Islet precursor cell (in vitro differentiated cells): ENCODE results near the gene TRAPPC13.

Experiments
- DNase-seq: peaks from one replicate; pipeline ENCODE4 v3.0.0-alpha.2; 2018

TRAPPC13 gene

DNA sequence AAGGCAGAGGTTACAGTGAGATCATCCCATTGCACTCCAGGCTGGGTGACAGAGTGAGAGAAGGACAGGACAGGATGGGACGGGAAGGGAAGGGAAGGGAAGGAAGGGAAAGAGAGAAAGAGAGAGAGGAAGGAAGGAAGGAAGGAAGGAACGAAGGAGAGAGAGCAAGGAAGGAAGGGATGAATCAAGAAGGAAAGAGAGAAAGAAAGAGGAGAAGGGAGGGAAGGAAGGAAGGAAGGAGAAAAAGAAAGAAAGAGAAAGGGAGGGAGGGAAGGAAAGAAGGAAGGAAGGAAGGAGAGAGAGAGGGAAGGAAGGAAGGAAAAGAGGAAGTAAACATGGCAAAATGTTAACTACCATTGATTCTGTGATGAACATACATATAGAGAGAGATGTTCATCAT lies 68.3 kb downstream of the TRAPPC13 start:
- DNase-seq: no peak

DNA sequence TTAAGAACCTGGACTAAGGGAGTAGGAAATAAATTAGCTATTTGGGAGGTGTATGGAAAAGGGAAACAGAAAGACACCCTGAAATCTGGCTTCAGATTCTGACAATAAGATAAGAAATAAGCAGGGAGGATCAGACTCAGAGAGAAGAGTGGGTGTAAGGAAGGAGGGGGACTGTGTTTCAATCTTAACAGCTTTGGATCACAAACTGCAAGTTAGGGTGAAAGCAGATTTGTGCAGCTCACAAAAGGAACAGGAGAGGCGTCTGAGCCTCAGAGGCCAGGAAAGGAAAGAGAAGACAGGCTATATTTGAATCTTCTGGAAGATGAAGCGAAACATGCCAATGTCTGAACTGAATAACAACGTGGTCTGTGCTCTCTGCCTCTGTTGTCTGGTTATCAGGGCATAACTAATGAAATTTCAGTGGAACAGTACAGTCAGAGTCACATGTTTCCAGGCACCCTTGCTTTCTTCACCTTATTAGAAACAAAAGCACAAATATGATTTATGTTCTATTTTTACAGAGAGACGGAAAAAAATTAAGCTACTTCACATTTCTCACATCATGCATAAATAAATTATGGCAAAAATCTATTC lies 70.4 kb downstream of the TRAPPC13 start:
- no peak for DNase-seq

DNA sequence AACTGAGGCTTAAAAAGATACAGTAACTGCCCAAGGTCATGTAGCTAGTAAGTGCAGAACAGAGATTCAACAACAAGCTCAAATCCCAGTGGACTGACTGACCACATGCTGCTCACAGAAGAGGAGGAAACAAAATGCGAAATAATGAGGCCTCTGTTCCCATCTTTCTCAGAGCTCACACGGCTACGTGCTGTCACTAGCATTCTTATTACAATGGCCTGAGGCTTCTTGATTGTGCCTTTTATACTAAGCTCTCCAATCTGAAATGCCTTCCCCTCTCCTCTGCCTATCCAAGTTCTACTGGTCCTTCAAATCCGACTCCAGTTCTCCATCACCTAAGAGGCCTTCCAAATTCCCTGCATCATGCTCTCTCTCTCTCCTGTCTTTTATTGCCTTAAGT lies 71.1 kb downstream of the TRAPPC13 start:
- no peak for DNase-seq

DNA sequence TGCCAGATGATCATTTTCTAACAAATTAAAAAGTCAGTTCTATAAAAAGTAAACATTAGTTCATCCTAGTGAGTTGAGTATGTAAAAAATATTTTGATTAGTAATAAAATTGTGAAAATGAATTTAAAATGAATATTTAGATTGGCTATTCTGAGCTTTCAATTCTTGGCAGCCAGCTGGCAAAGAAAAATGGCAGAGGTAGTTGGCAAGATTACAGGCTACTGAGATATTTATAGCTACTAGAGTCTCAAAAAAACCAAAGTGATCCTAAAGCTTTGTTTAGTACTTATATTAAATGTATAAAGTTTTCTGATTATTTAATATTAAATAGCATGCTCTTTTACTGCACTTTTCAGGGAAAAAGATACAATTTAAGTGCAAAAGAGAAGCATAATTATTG lies 72.1 kb downstream of the TRAPPC13 start:
- DNase-seq: no peak

DNA sequence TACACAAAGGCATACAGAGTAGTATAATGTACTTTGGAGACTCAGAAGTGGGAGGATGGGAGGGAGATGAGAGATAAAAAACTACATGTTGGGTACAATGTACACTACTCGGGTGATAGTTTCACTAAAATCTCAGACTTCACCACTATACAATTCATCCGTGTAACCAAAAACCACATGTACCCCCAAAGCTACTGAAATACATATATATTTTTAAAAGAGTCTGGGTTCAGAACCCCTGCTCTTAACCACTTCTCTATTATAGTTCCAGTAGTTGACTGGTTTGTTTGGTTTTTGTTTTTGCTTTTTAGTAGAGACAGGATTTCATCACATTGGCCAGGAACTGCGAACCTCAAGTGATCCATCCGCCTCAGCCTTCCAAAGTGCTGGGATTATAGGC lies 74.5 kb downstream of the TRAPPC13 start:
- no peak for DNase-seq

DNA sequence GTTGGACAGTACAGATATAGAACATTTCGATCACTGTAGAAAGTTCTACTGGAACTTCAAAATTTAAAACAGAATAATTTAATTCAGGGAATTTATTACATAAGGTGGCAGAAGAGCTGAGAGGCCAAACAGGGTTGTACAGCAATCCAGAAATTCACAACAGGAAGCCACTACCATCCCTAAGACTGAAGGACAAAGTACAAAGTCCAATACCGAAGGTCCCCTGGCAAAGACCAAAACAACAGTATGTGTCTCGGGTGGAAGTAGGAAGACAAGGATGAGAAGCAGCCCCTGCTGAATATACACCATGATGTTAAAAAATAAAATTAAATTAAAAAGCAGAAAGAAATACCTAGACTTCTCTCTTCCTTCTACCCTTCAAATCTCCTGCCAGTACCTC lies 77.2 kb downstream of the TRAPPC13 start:
- no peak for DNase-seq

DNA sequence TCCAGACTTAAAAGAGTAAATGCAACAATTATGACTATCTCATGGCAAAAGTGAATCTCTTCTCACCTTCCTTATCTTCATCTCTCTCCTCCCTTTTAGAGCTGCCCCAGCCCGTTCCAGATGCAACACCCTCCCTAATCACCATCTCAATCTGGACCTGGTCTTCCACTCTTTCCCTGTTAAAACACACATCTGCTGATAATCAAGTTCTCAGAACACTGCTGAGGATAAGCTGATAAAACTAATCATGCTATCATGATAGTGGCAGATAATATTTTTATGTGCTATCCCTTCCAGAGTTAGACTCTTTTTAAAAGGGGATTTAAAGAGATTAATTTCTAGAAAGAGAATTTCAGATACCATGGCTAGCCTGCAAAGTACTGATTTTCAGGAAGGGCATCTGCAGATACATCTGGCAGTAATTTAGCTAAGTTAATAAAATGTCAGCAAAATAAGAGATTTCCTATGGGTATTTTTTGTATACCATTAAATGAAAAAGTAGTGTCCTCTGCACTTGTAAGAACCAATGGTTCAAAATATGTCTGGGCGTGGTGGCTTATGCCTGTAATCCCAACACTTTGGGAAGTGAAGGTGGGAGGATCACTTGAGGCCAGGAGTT lies 79.9 kb downstream of the TRAPPC13 start:
- DNase-seq: no peak

DNA sequence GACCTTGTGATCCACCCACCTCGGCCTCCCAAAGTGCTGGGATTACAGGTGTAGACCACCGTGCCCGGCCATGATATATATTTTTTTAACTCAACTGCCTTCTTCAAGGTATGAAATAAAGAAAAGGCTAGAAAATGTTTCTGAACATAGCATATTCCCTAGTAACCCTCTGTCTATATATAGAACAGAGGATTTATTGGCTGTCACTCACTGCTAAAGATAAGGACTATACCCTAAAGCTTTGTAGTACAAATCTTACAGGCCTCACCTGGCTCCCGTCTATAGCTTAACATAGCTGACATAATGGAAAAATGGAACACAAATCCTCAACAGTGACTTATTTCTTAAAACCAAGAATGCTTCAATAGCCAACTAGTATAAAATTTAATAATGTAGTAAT lies 82.8 kb downstream of the TRAPPC13 start:
- DNase-seq: no peak

DNA sequence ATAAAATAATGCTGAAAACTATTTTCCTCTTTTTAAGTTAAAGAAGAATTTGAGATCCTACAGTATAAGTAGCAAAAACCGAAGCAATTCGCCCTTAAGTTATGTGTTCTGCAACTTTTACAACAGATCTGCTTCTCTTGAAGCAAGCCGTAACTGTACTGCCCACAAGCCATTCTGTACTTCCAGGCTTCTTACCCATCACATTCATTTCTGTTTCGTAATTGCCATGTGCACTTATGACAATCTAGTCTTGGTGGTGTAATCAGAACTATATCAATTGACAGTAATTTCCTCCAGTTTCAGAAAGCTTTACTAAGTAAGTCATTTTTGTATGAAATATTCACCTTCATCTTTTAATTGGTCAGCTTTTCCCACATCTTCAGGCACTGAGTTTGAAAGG lies 83.3 kb downstream of the TRAPPC13 start:
- DNase-seq: no peak
